Measurements from ENCODE around the gene JMJD7.

The JMJD7 gene

DNA sequence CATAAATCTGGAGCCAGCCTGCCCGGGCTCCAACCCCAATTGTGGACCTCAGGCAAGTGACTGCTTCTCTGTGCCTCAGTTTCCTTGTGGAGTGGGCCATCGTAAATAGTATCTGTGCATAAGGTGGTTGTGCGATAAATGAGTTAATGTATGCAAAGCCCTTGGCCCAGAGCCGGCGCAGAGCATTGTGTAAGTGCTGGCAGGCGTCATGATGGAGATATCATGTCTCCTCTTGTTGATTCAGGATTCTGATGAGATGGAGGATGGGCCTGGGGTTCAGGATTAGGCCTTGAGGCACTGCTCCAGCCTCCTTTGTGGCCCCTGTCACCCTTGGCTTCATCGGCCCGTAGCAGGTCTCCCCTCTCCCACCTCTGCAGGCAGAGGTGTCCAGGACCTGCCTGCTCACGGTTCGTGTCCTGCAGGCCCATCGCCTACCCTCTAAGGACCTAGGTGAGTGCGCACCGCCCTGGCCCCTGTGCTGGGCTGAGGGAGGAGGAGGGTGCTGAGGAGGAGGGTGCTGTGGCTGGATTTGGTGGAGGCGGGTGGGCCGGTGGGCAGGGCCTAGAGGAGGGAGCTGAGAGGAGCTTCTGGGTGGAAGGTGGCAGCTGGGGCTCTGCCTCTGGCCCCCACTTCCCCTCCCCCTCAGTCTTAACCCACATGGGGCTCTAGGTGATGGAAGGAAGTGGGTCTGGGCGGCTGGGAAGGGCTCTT, 12.0 kb downstream of the JMJD7 start:
- H3K36me3 ChIP-seq (ENCODE audit: control insufficient read depth, low read length), result no peaks in the 10 kb centered on the region
- no peaks in the 10 kb centered on the region for H3K9me2 ChIP-seq (replicated peaks; ENCODE audit: control insufficient read depth, low read length)
- no peak for TF ChIP-seq EZH2phosphoT487 (IDR thresholded peaks at IDR 0.05; ENCODE audit: borderline replicate concordance, low read length)
- TF ChIP-seq, protein P1, sequence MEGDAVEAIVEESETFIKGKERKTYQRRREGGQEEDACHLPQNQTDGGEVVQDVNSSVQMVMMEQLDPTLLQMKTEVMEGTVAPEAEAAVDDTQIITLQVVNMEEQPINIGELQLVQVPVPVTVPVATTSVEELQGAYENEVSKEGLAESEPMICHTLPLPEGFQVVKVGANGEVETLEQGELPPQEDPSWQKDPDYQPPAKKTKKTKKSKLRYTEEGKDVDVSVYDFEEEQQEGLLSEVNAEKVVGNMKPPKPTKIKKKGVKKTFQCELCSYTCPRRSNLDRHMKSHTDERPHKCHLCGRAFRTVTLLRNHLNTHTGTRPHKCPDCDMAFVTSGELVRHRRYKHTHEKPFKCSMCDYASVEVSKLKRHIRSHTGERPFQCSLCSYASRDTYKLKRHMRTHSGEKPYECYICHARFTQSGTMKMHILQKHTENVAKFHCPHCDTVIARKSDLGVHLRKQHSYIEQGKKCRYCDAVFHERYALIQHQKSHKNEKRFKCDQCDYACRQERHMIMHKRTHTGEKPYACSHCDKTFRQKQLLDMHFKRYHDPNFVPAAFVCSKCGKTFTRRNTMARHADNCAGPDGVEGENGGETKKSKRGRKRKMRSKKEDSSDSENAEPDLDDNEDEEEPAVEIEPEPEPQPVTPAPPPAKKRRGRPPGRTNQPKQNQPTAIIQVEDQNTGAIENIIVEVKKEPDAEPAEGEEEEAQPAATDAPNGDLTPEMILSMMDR (IDR thresholded peaks at IDR 0.05; ENCODE audit: low read depth, low read length, poor library complexity, severe bottlenecking), result no peak
- H3K4me2 ChIP-seq (ENCODE audit: low read length), result no peak overlapping the region
- no peaks in the 10 kb centered on the region for H3K4me1 ChIP-seq (ENCODE audit: control insufficient read depth, low read length)
- no peaks in the 10 kb centered on the region for H3K27me3 ChIP-seq (ENCODE audit: control insufficient read depth, low read length)
- no peaks in the 10 kb centered on the region for H3K79me2 ChIP-seq (ENCODE audit: control insufficient read depth, low read length)
- no peaks in the 10 kb centered on the region for H4K20me1 ChIP-seq (ENCODE audit: control insufficient read depth, insufficient read depth, low read depth, low read length)
- no peak overlapping the region for H3K27ac ChIP-seq (ENCODE audit: low read depth, low read length)
- H3K4me3 ChIP-seq (ENCODE audit: low read length), result no peak overlapping the region
- H3K9me3 ChIP-seq (ENCODE audit: control insufficient read depth, insufficient read depth, low read length), result no peaks in the 10 kb centered on the region
- H3F3A ChIP-seq (ENCODE audit: control insufficient read depth, insufficient read depth), result no peaks in the 10 kb centered on the region

- Histone ChIP-seq H3K9me2 (replicated peaks; ENCODE audit: control insufficient read depth, low read length) (no peaks in the 10 kb centered on the region), H3K4me3 (ENCODE audit: low read length) (no peak overlapping the region), H3F3A (ENCODE audit: control insufficient read depth, insufficient read depth) (no peaks in the 10 kb centered on the region), H3K27ac (ENCODE audit: low read depth, low read length) (no peak overlapping the region), H3K27me3 (ENCODE audit: control insufficient read depth, low read length) (no peaks in the 10 kb centered on the region), H3K4me2 (ENCODE audit: low read length) (no peak overlapping the region), H3K9me3 (ENCODE audit: control insufficient read depth, insufficient read depth, low read length) (no peaks in the 10 kb centered on the region), H3K4me1 (ENCODE audit: control insufficient read depth, low read length) (no peaks in the 10 kb centered on the region), H3K79me2 (ENCODE audit: control insufficient read depth, low read length) (no peaks in the 10 kb centered on the region), H4K20me1 (ENCODE audit: control insufficient read depth, insufficient read depth, low read depth, low read length) (no peaks in the 10 kb centered on the region), H3K36me3 (ENCODE audit: control insufficient read depth, low read length) (no peaks in the 10 kb centered on the region)
- TF ChIP-seq EZH2phosphoT487 (IDR thresholded peaks at IDR 0.05; ENCODE audit: borderline replicate concordance, low read length), result no peak
- TF ChIP-seq, protein P1 (IDR thresholded peaks at IDR 0.05; ENCODE audit: low read depth, low read length, poor library complexity, severe bottlenecking), result no peak
Measured at GRCh38 chr15:41840673-41841072, 12.8 kb downstream of the JMJD7 start.

DNA sequence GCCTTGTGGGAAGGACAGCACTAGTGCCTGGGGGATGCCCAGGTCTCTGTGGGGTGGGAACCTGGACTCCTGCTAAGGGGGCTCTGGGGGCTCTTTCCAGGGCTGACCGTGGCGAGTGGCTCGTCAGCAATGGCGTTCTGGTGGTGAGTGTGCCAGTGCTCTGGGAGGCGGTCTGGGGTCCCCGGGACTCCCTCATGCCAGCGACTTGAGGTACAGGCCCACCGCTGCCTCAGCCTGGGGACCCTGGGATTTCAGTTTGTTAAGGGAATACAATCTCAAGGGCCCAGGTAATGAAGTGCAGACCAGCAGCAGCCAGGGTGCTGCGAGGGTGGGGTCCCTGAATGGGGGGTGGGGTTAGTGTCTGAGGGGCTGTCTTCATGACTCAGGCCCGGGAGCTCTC, 13.2 kb downstream of the JMJD7 start:
- no peak overlapping the region for H3K4me3 ChIP-seq (ENCODE audit: low read length)
- H3F3A ChIP-seq (ENCODE audit: control insufficient read depth, insufficient read depth), result no peaks in the 10 kb centered on the region
- no peaks in the 10 kb centered on the region for H3K9me2 ChIP-seq (replicated peaks; ENCODE audit: control insufficient read depth, low read length)
- no peaks in the 10 kb centered on the region for H3K36me3 ChIP-seq (ENCODE audit: control insufficient read depth, low read length)
- no peaks in the 10 kb centered on the region for H4K20me1 ChIP-seq (ENCODE audit: control insufficient read depth, insufficient read depth, low read depth, low read length)
- TF ChIP-seq EZH2phosphoT487 (IDR thresholded peaks at IDR 0.05; ENCODE audit: borderline replicate concordance, low read length), result no peak
- TF ChIP-seq, protein P1 (IDR thresholded peaks at IDR 0.05; ENCODE audit: low read depth, low read length, poor library complexity, severe bottlenecking), result no peak
- H3K9me3 ChIP-seq (ENCODE audit: control insufficient read depth, insufficient read depth, low read length), result no peaks in the 10 kb centered on the region
- H3K27ac ChIP-seq (ENCODE audit: low read depth, low read length), result no peak overlapping the region
- H3K79me2 ChIP-seq (ENCODE audit: control insufficient read depth, low read length), result no peaks in the 10 kb centered on the region
- no peaks in the 10 kb centered on the region for H3K27me3 ChIP-seq (ENCODE audit: control insufficient read depth, low read length)
- no peaks in the 10 kb centered on the region for H3K4me1 ChIP-seq (ENCODE audit: control insufficient read depth, low read length)
- no peak overlapping the region for H3K4me2 ChIP-seq (ENCODE audit: low read length)

All from DOHH2 (cell line).